K562 (cell line): Measurements from ENCODE around the gene PHF3. TPM values are rescaled to one million over a fixed set of nuclear protein-coding genes. Genes with fewer than 3 reads are reported as not detected.

Experiments used
- CBX5 ChIP-seq: IDR thresholded peaks from 2 replicates; pipeline ENCODE4 v1.6.1; 2014; ENCODE audit warnings: low read depth, borderline replicate concordance
- CCNT2 ChIP-seq: IDR thresholded peaks from 2 replicates; pipeline ENCODE4 v1.6.1; 2011; ENCODE audit warnings: borderline replicate concordance, low read depth, mild to moderate bottlenecking, moderate library complexity, mixed read lengths, low read length; ENCODE audit not compliant: insufficient read length; ENCODE audit errors: extremely low read depth
- FOXA3 ChIP-seq, 2 experiments: fragments of 450-650 bp in 1 of 2; sonication (generic) in 1 of 2; formaldehyde crosslinking; IDR thresholded peaks in 1 of 2; conservative IDR thresholded peaks in 1 of 2; 2 replicates each; pipeline versions ENCODE4 v1.4.0 to v1.8.0; 2020 to 2022; ENCODE audit warnings: mild to moderate bottlenecking in 2 of 2, missing genetic modification reagents in 1 of 2
- GTF2A2 ChIP-seq: IDR thresholded peaks from 2 replicates; pipeline ENCODE4 v1.6.1; 2016; ENCODE audit warnings: mild to moderate bottlenecking, missing genetic modification characterization, missing compliant biosample characterization
- KAT2B ChIP-seq: IDR thresholded peaks from one replicate; pipeline ENCODE4 v1.6.1; 2012; ENCODE audit warnings: low read depth, mild to moderate bottlenecking, control low read depth, inconsistent platforms, low read length, moderate library complexity
- MCM2 ChIP-seq: fragments of 450-650 bp; IDR thresholded peaks from 2 replicates; pipeline ENCODE4 v1.6.1; 2017; ENCODE audit warnings: low read depth, mild to moderate bottlenecking
- PCBP2 ChIP-seq: fragments of 200-400 bp; formaldehyde crosslinking; IDR thresholded peaks from 2 replicates; pipeline ENCODE4 v1.6.1; 2018; ENCODE audit warnings: low read length, low read depth, mild to moderate bottlenecking, moderate library complexity; ENCODE audit not compliant: poor library complexity, severe bottlenecking
- RBM17 ChIP-seq: fragments of 200-400 bp; formaldehyde crosslinking; IDR thresholded peaks from 2 replicates; pipeline ENCODE4 v1.6.1; 2017; ENCODE audit warnings: low read depth, mild to moderate bottlenecking, low read length, borderline replicate concordance
- RCOR1 ChIP-seq, 2 experiments: IDR thresholded peaks; 2 replicates each; pipeline ENCODE4 v1.6.1; 2012; ENCODE audit warnings: low read depth in 2 of 2, low read length in 2 of 2, borderline replicate concordance in 1 of 2, improper control_type of control experiment in 1 of 2
- TSC22D4 ChIP-seq: fragments of 450-650 bp; IDR thresholded peaks from 2 replicates; pipeline ENCODE4 v1.6.1; 2016; ENCODE audit warnings: missing genetic modification characterization, missing biosample characterization, control low read depth
- YBX1 ChIP-seq: fragments of 450-650 bp; IDR thresholded peaks from 2 replicates; pipeline ENCODE4 v1.7.1; 2016; ENCODE audit warnings: mild to moderate bottlenecking
- ZNF133 ChIP-seq: fragments of 250-450 bp; sonication (Bioruptor Pico); IDR thresholded peaks from 2 replicates; pipeline ENCODE4 v1.4.0; 2020; ENCODE audit warnings: mild to moderate bottlenecking
- ZNF24 ChIP-seq: fragments of 450-650 bp; IDR thresholded peaks from 2 replicates; pipeline ENCODE4 v1.6.1; 2016
- polyA plus RNA-seq, 8 experiments: library from polyadenylated mRNA; depleted of rRNA in 4 of 8; stranded (reverse) in 5 of 8; unstranded in 3 of 8; fragments of >200 nt; fragmentation: Nextera tagmentation in 2 of 8; fragmentation: Illumina TruSeq in 1 of 8; extraction: Ambion mirVana in 2 of 8; extraction: Trizol in 1 of 8; gene quantifications; 2 replicates each; pipeline versions ENCODE4 v1.2.1 to v1.2.3, GENCODE V29; 2011 to 2014; ENCODE audit warnings: inconsistent platforms in 1 of 8, missing spikeins in 1 of 8
- total RNA-seq, 7 experiments: library from RNA; depleted of rRNA in 6 of 7; stranded (reverse); fragments of >200 nt in 6 of 7; fragmentation: Illumina TruSeq in 2 of 7; extraction: Trizol in 2 of 7; gene quantifications; 2 replicates each; pipeline versions ENCODE4 v1.2.1 to v1.2.3, GENCODE V29; 2011 to 2021; ENCODE audit warnings: low replicate concordance in 1 of 7
- TF ChIP-seq, protein P1 (sequence below), 2 experiments: fragments of 450-650 bp; formaldehyde crosslinking in 1 of 2; IDR thresholded peaks; 2 replicates each; pipeline versions ENCODE4 v1.4.0 to v1.6.1; 2014 to 2020; ENCODE audit warnings: mild to moderate bottlenecking in 2 of 2, borderline replicate concordance in 1 of 2, low read depth in 1 of 2
- TF ChIP-seq, protein P2 (sequence below): fragments of 450-650 bp; IDR thresholded peaks from 2 replicates; pipeline ENCODE4 v1.6.1; 2017; ENCODE audit warnings: antibody characterized with exemption
- TF ChIP-seq, protein P3 (sequence below): sonication (generic); formaldehyde crosslinking; IDR thresholded peaks from 2 replicates; pipeline ENCODE4 v1.9.0; 2022; ENCODE audit warnings: mild to moderate bottlenecking, missing genetic modification reagents

PHF3 gene
- total and polyA plus RNA-seq, 9 of the 15 experiments (the other 6 are each of a cell fraction or from before 2014, with no cell fraction given): 8.1 to 51.2 (median 30.9) TPM

DNA sequence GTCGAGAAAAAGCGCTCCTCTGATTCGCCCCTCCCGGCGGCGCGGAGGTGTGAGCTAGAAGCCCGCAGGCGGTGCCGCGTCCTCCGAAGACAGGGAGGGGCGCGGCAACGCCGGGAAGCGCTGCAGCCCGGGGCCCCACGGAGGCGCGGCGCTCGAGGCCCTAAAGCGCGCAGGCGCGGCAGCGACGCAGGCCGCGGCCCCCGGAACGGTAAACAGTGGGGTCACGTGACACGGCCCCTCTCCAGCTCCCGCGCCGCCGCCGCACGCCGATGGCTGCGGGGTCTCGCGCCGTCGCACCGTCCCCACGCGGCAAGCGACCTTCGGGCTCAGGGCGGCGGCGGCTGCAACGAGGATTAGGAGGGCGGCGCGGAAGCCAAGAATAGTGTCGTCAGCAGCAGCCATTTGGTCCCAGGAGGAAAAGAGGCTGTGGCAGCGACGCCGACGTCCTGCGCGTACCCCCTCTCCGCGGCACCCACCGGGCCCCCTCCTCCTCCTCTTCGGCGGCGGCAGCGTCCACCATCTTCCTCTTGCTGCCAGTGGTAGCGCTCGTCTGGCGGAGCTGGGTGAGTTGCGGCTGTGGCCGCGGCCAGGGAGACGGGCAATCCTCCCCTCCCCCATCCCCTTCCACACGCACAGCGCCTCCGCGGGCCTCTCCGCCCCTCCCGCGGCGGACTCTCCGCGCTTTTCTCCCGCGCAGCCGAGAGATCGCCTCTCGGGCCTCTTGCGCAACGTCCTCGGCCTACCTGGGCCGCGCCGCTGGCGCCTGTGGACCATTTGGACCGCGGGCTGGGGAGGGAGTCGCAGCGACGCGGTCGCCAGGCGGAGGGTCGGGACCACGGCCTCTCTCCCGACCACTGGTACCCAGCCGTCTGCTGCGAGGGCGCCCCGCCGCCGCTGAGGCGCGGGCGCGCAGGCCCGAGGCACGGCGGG lies at the start of gene PHF3 (continued):
- 0 out of 2 replicates have a peak, but pooled peaks have one; percentile 24 for TF ChIP-seq GTF2A2
- no peak for TF ChIP-seq CBX5
- TF ChIP-seq YBX1: no peak
- TF ChIP-seq MCM2: no peak
- TF ChIP-seq KAT2B: no peak
- no peak for TF ChIP-seq RBM17
- no peak for TF ChIP-seq PCBP2
- TF ChIP-seq ZNF24: no peak; the same call in 1 of the 2 replicates
- TF ChIP-seq, protein P1, sequence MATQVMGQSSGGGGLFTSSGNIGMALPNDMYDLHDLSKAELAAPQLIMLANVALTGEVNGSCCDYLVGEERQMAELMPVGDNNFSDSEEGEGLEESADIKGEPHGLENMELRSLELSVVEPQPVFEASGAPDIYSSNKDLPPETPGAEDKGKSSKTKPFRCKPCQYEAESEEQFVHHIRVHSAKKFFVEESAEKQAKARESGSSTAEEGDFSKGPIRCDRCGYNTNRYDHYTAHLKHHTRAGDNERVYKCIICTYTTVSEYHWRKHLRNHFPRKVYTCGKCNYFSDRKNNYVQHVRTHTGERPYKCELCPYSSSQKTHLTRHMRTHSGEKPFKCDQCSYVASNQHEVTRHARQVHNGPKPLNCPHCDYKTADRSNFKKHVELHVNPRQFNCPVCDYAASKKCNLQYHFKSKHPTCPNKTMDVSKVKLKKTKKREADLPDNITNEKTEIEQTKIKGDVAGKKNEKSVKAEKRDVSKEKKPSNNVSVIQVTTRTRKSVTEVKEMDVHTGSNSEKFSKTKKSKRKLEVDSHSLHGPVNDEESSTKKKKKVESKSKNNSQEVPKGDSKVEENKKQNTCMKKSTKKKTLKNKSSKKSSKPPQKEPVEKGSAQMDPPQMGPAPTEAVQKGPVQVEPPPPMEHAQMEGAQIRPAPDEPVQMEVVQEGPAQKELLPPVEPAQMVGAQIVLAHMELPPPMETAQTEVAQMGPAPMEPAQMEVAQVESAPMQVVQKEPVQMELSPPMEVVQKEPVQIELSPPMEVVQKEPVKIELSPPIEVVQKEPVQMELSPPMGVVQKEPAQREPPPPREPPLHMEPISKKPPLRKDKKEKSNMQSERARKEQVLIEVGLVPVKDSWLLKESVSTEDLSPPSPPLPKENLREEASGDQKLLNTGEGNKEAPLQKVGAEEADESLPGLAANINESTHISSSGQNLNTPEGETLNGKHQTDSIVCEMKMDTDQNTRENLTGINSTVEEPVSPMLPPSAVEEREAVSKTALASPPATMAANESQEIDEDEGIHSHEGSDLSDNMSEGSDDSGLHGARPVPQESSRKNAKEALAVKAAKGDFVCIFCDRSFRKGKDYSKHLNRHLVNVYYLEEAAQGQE (IDR thresholded peaks at IDR 0.05; ENCODE audit: borderline replicate concordance): peak; percentile 85
- TF ChIP-seq, protein P1 (CRISPR knock-in tag; IDR thresholded peaks at IDR 0.05; ENCODE audit: low read depth): no peak
- peak; percentile 95 for TF ChIP-seq CCNT2
- peak; percentile 94 for TF ChIP-seq FOXA3 (CRISPR knock-in tag; conservative IDR thresholded peaks at IDR 0.05 in 1 of 2, IDR thresholded peaks at IDR 0.05 in 1 of 2)
- TF ChIP-seq, protein P2, sequence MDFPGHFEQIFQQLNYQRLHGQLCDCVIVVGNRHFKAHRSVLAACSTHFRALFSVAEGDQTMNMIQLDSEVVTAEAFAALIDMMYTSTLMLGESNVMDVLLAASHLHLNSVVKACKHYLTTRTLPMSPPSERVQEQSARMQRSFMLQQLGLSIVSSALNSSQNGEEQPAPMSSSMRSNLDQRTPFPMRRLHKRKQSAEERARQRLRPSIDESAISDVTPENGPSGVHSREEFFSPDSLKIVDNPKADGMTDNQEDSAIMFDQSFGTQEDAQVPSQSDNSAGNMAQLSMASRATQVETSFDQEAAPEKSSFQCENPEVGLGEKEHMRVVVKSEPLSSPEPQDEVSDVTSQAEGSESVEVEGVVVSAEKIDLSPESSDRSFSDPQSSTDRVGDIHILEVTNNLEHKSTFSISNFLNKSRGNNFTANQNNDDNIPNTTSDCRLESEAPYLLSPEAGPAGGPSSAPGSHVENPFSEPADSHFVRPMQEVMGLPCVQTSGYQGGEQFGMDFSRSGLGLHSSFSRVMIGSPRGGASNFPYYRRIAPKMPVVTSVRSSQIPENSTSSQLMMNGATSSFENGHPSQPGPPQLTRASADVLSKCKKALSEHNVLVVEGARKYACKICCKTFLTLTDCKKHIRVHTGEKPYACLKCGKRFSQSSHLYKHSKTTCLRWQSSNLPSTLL: no peak
- TF ChIP-seq, protein P3, sequence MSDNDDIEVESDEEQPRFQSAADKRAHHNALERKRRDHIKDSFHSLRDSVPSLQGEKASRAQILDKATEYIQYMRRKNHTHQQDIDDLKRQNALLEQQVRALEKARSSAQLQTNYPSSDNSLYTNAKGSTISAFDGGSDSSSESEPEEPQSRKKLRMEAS (CRISPR knock-in tag): peak; percentile 89
- TF ChIP-seq RCOR1 (IDR thresholded peaks at IDR 0.05; ENCODE audit: borderline replicate concordance in 1 of 2, low read depth in 2 of 2, low read length in 2 of 2): peak in 1 of 2 experiments; percentile 22; a peak in 1 of 4 replicates
- TF ChIP-seq TSC22D4 (tag): no peak
- no peak for TF ChIP-seq ZNF133 (CRISPR knock-in tag)
